ENCODE results near the gene FAM153A. TPM values are rescaled to one million over a fixed set of nuclear protein-coding genes. Genes with fewer than 3 reads are reported as not detected.

FAM153A gene
- total RNA-seq, 1 experiment from 2014 or later = not detected

Other genes with a start within 250 kb of the FAM153A start
- gene FAM193B, start 228.3 kb downstream of the FAM153A start, total RNA-seq (2022) = 72.9 and 82.7 TPM in 2 replicates
- gene TMED9, start 190.7 kb downstream of the FAM153A start, total RNA-seq (2022) = 236 and 240 TPM in 2 replicates
- 28.8 and 30.0 TPM in 2 replicates for gene B4GALT7, start 182.8 kb downstream of the FAM153A start, total RNA-seq (2022)
- not detected in 2 replicates for gene PROP1, start 213.3 kb upstream of the FAM153A start, total RNA-seq (2022)